OCI-LY1 (cell line): ENCODE data around the gene ADARB2.

Experiments used
- CTCF ChIP-seq: fragments of 200-600 bp; sonication (generic), shearing (Covaris generic); IDR thresholded peaks from 2 replicates; pipeline ENCODE4 v1.5.1; 2017; ENCODE audit warnings: mild to moderate bottlenecking, antibody characterized with exemption, low read length, moderate library complexity, mixed read lengths
- EZH2 ChIP-seq: fragments of 200-600 bp; sonication (generic), shearing (Covaris generic); IDR thresholded peaks from 2 replicates; pipeline ENCODE4 v1.8.0; 2017; ENCODE audit warnings: borderline replicate concordance, mixed run types, mild to moderate bottlenecking, antibody characterized with exemption, low read length, moderate library complexity, mixed read lengths

DNA sequence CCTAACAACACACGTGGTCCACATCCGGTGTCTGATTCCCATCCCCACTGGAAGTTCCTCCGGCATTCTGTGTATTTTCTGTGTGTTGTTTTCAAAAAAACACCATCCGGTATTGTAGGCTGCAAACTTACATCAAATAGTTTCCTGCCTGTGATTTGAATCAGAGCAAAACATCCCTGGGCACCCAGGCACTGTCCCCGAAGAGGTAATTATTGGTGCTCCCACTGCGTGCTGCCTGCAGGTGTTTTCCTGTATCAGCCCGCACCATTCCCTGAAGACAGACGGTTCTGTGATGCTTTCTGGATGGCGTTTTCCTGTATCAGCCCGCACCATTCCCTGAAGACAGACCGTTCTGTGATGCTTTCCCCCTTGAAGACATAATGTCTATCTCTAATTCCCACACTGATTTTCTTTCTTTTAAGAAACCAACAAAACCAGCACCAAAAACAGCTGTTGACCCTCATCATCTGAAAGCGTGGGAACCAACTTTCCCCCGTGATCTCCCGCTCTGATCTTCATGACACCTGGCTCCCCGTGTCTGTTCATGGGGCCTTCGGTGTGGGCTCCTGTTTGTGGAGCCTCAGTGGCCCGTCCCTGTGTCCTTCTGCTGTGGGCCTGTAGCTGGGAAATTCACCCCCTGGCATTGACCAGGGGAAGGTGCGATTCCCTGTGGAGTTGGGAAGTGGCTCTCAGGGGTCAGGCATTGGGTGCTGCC, 205.3 kb downstream of the ADARB2 start:
- TF ChIP-seq CTCF, result no peak
- no peak for TF ChIP-seq EZH2
